ACHN (cell line): ENCODE measurements around the gene DMBX1.

Experiments used
- DNase-seq: peaks from one replicate; pipeline ENCODE4 v3.0.0-alpha.2; 2015
- in situ Hi-C: cut with HindIII; loops from 2 replicates; pipeline ENCODE4 v1.10.0; 2017; ENCODE audit warnings: low sequenced_read_pairs, low pct_ligation_motif_present, low pct_unique_long_range_greater_than_20kb

DMBX1 gene

DNA sequence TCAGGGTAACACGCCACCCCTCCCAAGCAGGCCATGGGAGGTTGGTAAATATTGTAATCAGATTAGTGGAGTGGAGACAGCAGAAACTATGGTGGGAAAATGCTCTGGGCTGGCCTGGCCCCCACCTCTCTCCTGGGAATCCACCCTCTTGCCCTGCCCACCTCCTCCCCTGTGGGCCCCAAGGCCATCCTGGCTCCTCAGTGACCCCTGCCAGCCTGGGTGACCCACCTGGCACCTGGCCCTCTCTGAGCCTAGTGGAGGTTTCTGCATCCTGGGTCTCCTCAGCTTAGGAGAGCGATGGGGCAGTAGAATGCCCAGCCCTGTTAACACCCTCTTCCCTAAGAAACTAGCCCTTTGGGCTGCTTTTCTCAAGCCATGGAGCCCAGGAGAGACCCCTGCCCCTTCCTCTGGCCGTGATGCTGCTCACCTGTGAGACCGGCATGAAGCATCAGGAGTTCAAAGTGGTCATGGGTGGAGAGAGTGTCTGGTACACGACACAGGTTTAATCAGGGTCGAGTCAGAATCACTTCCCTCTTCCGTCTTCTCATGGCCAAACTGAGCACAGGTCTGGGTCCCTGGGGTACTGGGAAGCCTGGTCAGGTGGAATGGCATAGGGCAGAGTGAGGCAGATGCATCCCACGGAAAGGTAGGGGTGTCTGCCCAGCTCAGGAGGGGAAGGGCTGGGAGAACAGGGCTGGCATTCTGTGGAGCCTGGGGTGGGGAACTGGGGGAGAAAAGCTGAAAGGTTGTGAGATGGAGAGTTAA is 10.7 kb upstream of the DMBX1 start:
- DNase-seq = no peak
- in situ Hi-C loops = no loop called here

GRCh38 chr1:46479744-46480350 is 9.8 kb upstream of the DMBX1 start:
- no peak for DNase-seq
- in situ Hi-C loops = no loop called here

GRCh38 chr1:46480959-46481646 is 8.5 kb upstream of the DMBX1 start:
- in situ Hi-C loops = no loop called here
- no peak for DNase-seq

GRCh38 chr1:46481961-46482360 is 7.7 kb upstream of the DMBX1 start:
- no peak for DNase-seq
- in situ Hi-C loops = no loop called here

DNA sequence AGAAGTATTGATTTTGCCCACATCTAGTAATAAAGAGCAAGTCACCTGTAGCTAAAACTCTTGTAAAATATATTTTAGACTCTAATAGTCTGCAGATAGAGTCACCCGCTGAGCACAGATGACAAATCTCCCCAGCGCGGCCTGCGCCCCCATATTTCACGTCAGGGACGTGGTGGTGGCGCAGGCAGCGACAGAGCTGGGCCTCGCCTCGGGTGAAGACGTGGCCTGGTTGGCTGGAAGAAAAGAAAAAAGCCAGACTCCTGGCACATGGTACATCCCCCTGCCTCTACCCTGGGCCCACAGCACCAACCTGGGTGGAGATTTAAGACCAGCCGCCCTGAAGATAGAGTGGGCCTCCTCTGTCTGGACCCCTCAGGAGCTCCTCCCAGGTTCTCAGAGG is 6.0 kb upstream of the DMBX1 start:
- in situ Hi-C loops = no loop called here
- no peak for DNase-seq

GRCh38 chr1:46484783-46485490 is 4.7 kb upstream of the DMBX1 start:
- DNase-seq = no peak
- in situ Hi-C loops = no loop called here

- in situ Hi-C loops = no loop called here
- no peak for DNase-seq
Observed at GRCh38 chr1:46485564-46486431, 3.8 kb upstream of the DMBX1 start.

GRCh38 chr1:46486432-46487015 is 3.1 kb upstream of the DMBX1 start:
- in situ Hi-C loops = no loop called here

DNA sequence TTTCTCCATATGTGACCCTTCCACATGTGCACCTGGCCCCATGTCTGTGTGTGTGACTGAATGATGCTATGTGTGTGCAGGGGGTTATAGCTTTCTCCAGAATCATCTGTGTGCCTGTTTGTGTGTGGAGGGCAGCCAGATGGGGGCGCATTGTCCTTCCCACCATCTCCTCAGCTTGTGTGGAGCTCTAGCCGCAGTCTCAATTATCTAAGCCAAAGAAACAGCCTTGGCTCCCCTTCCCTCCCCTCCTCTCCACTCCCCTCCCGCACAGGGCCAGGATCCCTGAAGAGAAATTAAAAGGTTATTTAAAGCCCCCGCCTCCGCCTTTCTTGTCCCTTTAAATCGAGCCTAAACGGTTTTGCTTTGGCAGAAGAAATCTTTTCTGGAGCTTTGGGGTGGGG is 1.8 kb upstream of the DMBX1 start:
- DNase-seq = peak; percentile 33
- in situ Hi-C loops = no loop called here

More at GRCh38 chr1:46486432-46487015, 3.1 kb upstream of the DMBX1 start:
- no peak for DNase-seq

GRCh38 chr1:46488343-46489168 is 1.1 kb upstream of the DMBX1 start:
- no peak for DNase-seq
- in situ Hi-C loops = no loop called here

- DNase-seq = no peak
- in situ Hi-C loops = no loop called here
Observed at GRCh38 chr1:46489169-46489637, 433 bp upstream of the DMBX1 start.

- no peak for DNase-seq
- in situ Hi-C loops = no loop called here
Observed at GRCh38 chr1:46490406-46490655, 695 bp downstream of the DMBX1 start.

DNA sequence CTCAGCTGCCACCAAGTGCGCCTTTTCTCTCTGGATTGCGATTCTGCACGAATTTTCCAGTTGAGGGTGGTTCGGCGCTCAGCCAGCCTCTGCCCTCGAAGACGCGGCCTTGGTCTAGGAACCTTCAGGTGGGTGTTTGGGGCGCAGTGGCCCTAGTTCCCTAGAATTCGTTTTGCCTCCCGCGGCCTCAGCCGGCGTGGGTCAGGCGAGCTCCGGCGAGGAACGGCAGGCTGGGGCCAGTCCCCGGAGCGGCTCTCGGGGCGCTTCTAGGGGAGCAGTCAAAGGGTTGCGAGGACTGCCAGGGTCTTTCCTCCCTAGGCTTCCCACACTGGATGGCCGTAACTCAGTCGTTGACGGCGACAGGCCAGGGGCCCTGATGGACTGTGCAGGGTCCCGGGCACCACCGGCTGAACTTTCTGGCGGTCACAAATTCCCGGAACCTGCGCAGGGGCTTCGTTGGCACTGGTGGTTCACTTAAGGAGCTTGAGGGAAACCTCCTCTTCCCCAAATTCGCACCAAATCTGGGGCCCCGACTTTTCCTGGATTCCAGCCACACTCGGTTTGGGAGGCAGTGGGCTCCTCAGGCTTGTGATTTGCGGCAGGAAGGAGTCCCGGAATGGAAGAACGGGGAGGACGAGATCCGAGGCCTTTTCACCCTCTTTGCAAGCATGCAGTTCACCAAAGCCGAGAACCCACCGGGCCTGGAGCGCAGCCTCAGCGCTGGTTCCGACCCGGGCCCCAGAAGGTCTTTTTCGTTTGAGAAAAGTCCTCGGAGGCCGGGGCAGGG is 1.2 kb downstream of the DMBX1 start:
- in situ Hi-C loops = no loop called here
- no peak for DNase-seq

DNA sequence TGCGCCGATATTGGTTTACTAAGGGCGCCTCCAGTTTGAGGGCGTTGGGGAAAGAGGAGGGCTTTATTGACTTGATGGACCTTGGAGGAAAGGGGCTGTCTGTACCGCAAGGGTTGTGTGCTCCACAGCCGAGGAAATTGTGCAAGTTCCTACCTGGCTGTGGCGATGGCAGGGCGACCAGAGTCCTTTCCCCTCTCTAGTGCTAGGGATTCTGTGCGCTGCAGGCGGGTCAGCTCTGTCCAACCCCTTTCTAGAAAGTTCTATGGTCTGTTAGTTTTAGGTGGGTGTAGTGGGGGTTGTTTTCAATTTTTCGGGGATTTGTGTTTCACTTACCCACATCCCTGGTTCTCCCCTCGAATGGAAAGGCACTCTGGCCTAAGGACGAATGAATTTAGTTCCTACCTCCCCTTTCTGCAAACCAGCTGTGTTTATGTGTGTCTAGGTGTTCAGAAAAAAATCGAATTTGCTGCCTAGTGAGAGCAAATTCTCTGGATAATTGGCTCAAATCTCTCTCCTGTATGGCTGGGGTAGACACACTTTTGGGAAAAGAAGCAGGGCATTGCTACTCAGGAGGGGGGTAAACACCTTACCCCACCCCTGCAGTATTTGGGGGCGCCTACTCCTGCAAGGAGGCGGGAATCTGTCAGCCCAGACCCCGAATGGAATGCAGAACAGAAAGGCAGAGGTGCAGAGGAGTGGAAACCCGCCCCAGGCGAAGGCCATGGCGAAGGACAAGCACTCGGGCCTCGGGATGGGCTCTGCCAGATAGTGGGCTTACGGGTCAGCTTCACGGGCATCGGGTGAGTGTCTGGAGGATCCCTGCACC is 2.0 kb downstream of the DMBX1 start:
- in situ Hi-C loops = no loop called here
- DNase-seq = no peak

- no peak for DNase-seq
- in situ Hi-C loops = no loop called here
Observed at GRCh38 chr1:46492269-46492853, 2.7 kb downstream of the DMBX1 start.

- in situ Hi-C loops = no loop called here
- no peak for DNase-seq
Observed at GRCh38 chr1:46492871-46493270, 3.2 kb downstream of the DMBX1 start.
